H9 (cell line): Measurements from ENCODE around the gene KLHL13. TPM values are rescaled to one million over a fixed set of nuclear protein-coding genes. Genes with fewer than 3 reads are reported as not detected.

ENCODE experiments used
- DNase-seq: peaks from one replicate; pipeline ENCODE4 v3.0.0-alpha.2; 2017
- H2AFZ ChIP-seq: one replicate; pipeline ENCODE4 v1.6.1; 2013; ENCODE audit warnings: mild to moderate bottlenecking, low read length, control low read depth, moderate library complexity
- H2AK5ac ChIP-seq: 2 replicates; pipeline ENCODE4 v1.6.1; 2013; ENCODE audit warnings: low read length, control low read depth, mixed read lengths; ENCODE audit not compliant: insufficient read length
- H2BK120ac ChIP-seq: one replicate; pipeline ENCODE4 v1.6.1; 2013; ENCODE audit warnings: low read depth, mild to moderate bottlenecking, low read length, control low read depth, inconsistent platforms; ENCODE audit not compliant: poor library complexity, severe bottlenecking
- H2BK12ac ChIP-seq: 2 replicates; pipeline ENCODE4 v1.6.1; 2013; ENCODE audit warnings: low read length, control low read depth, mixed read lengths, low read depth; ENCODE audit not compliant: insufficient read length
- H2BK15ac ChIP-seq: 2 replicates; pipeline ENCODE4 v1.6.1; 2013; ENCODE audit warnings: low read depth, low read length, control low read depth
- H2BK20ac ChIP-seq: one replicate; pipeline ENCODE4 v1.6.1; 2013; ENCODE audit warnings: low read depth, mild to moderate bottlenecking, low read length, control low read depth, inconsistent platforms; ENCODE audit not compliant: poor library complexity, severe bottlenecking
- H2BK5ac ChIP-seq: 2 replicates; pipeline ENCODE4 v1.6.1; 2013; ENCODE audit warnings: low read length, control low read depth, mixed read lengths; ENCODE audit not compliant: insufficient read length
- H3K14ac ChIP-seq: 2 replicates; pipeline ENCODE4 v1.6.1; 2013; ENCODE audit warnings: low read length, control low read depth; ENCODE audit not compliant: insufficient read depth
- H3K18ac ChIP-seq: 2 replicates; pipeline ENCODE4 v1.6.1; 2013; ENCODE audit warnings: low read depth, mild to moderate bottlenecking, mixed read lengths, low read length, control low read depth; ENCODE audit not compliant: insufficient read length
- H3K23ac ChIP-seq: 2 replicates; pipeline ENCODE4 v1.6.1; 2013; ENCODE audit warnings: low read length, control low read depth, mixed read lengths, low read depth; ENCODE audit not compliant: insufficient read length
- H3K23me2 ChIP-seq: 2 replicates; pipeline ENCODE4 v1.6.1; 2013; ENCODE audit warnings: low read depth, mild to moderate bottlenecking, mixed read lengths, low read length, control low read depth; ENCODE audit not compliant: insufficient read length, poor library complexity, severe bottlenecking
- H3K27ac ChIP-seq: 2 replicates; pipeline ENCODE4 v1.5.1; 2013; ENCODE audit warnings: low read length, control low read depth, mixed read lengths, low read depth; ENCODE audit not compliant: insufficient read length
- H3K27me3 ChIP-seq: 2 replicates; pipeline ENCODE4 v1.6.1; 2013; ENCODE audit warnings: low read length, control low read depth, inconsistent platforms; ENCODE audit not compliant: insufficient read depth
- H3K4ac ChIP-seq: 2 replicates; pipeline ENCODE4 v1.6.1; 2013; ENCODE audit warnings: low read depth, mild to moderate bottlenecking, control low read depth, inconsistent platforms, low read length, moderate library complexity
- H3K4me1 ChIP-seq: 2 replicates; pipeline ENCODE4 v1.6.1; 2013; ENCODE audit warnings: low read length, control low read depth, inconsistent platforms; ENCODE audit not compliant: insufficient read depth
- H3K4me2 ChIP-seq: 2 replicates; pipeline ENCODE4 v1.6.1; 2013; ENCODE audit warnings: low read length, control low read depth, mixed read lengths; ENCODE audit not compliant: insufficient read length, insufficient read depth
- H3K56ac ChIP-seq: 2 replicates; pipeline ENCODE4 v1.6.1; 2013; ENCODE audit warnings: low read depth, mild to moderate bottlenecking, mixed read lengths, low read length, control low read depth; ENCODE audit not compliant: insufficient read length
- H3K79me1 ChIP-seq: 2 replicates; pipeline ENCODE4 v1.6.1; 2013; ENCODE audit warnings: low read depth, mild to moderate bottlenecking, moderate library complexity, low read length, control low read depth, inconsistent platforms; ENCODE audit not compliant: insufficient read depth, poor library complexity, severe bottlenecking
- H3K79me2 ChIP-seq: 2 replicates; pipeline ENCODE4 v1.6.1; 2013; ENCODE audit warnings: low read length, control low read depth, inconsistent platforms; ENCODE audit not compliant: insufficient read depth
- H3K9ac ChIP-seq: 2 replicates; pipeline ENCODE4 v1.6.1; 2013; ENCODE audit warnings: low read length, control low read depth, mixed read lengths; ENCODE audit not compliant: insufficient read length; ENCODE audit errors: extremely low read depth
- H3K9me3 ChIP-seq: one replicate; pipeline ENCODE4 v1.6.1; 2013; ENCODE audit warnings: low read depth, low read length, inconsistent platforms; ENCODE audit not compliant: control insufficient read depth
- H3T11ph ChIP-seq: one replicate; pipeline ENCODE4 v1.6.1; 2013; ENCODE audit warnings: mild to moderate bottlenecking, low read length, control low read depth, inconsistent platforms
- H4K20me1 ChIP-seq: one replicate; pipeline ENCODE4 v1.6.1; 2013; ENCODE audit not compliant: control insufficient read depth, insufficient read length, insufficient read depth
- H4K5ac ChIP-seq: 2 replicates; pipeline ENCODE4 v1.6.1; 2013; ENCODE audit warnings: low read depth, mild to moderate bottlenecking, mixed read lengths, low read length, control low read depth; ENCODE audit not compliant: insufficient read length
- H4K8ac ChIP-seq: replicated peaks from 2 replicates; pipeline ENCODE4 v1.6.1; 2013; ENCODE audit warnings: low read length, control low read depth, mixed read lengths, low read depth; ENCODE audit not compliant: insufficient read length
- H4K91ac ChIP-seq: 2 replicates; pipeline ENCODE4 v1.6.1; 2013; ENCODE audit warnings: low read depth, mild to moderate bottlenecking, moderate library complexity, mixed read lengths, low read length, control low read depth; ENCODE audit not compliant: insufficient read length
- H3K27ac Mint-ChIP-seq, 3 experiments: 2 replicates in 2 of 3; 3 replicates in 1 of 3; pipeline ENCODE4 v1.8.0; 2020 to 2021; ENCODE audit warnings: mixed read lengths in 3 of 3, mild to moderate bottlenecking in 1 of 3, moderate library complexity in 1 of 3
- H3K27me3 Mint-ChIP-seq: 2 replicates; pipeline ENCODE4 v1.8.0; 2021; ENCODE audit warnings: low read depth, mild to moderate bottlenecking, moderate library complexity, mixed read lengths
- H3K36me3 Mint-ChIP-seq, 3 experiments: 2 replicates in 2 of 3; 3 replicates in 1 of 3; pipeline ENCODE4 v1.8.0; 2020 to 2021; ENCODE audit warnings: low read depth in 3 of 3, mixed read lengths in 3 of 3; ENCODE audit not compliant: insufficient read depth in 1 of 3
- H3K4me1 Mint-ChIP-seq, 2 experiments: 2 replicates each; pipeline ENCODE4 v1.8.0; 2020; ENCODE audit warnings: mixed read lengths in 2 of 2
- H3K4me3 Mint-ChIP-seq, 2 experiments: 2 replicates in 1 of 2; 3 replicates in 1 of 2; pipeline ENCODE4 v1.8.0; 2020 to 2021; ENCODE audit warnings: mild to moderate bottlenecking in 2 of 2, mixed read lengths in 2 of 2, moderate library complexity in 1 of 2
- H3K9me3 Mint-ChIP-seq, 2 experiments: 2 replicates in 1 of 2; 3 replicates in 1 of 2; pipeline ENCODE4 v1.8.0; 2020; ENCODE audit warnings: mild to moderate bottlenecking in 2 of 2, mixed read lengths in 2 of 2, moderate library complexity in 1 of 2
- CTCF ChIP-seq: fragments of 200-600 bp; sonication (generic); conservative IDR thresholded peaks from 3 replicates; pipeline ENCODE4 v1.8.0; 2021; ENCODE audit warnings: antibody characterized with exemption, mild to moderate bottlenecking
- WGBS: extraction: QIAGEN DNeasy Blood & Tissue Kit; methylation state at CpG from one replicate; pipeline ENCODE4 v1.1.7; 2013; ENCODE audit warnings: missing lambda C conversion rate, low lambda C conversion rate, mixed read lengths; ENCODE audit not compliant: insufficient read length; ENCODE audit errors: extremely low coverage; 5-methylcytosine and 5-hydroxymethylcytosine counted together
- total RNA-seq: library from RNA; stranded (reverse); gene quantifications from 2 replicates; pipeline ENCODE4 v1.2.1, GENCODE V29; 2021

KLHL13 gene
- total RNA-seq, 1 experiment from 2014 or later: 4.1 TPM

GRCh38 chrX:118131336-118131735, 14.7 kb upstream of the KLHL13 start:
- no peak overlapping the region for H3K56ac ChIP-seq
- H2BK5ac ChIP-seq: no peak overlapping the region
- no peak overlapping the region for H3K27ac Mint-ChIP-seq
- no peak overlapping the region for H3K23ac ChIP-seq
- no peaks in the 10 kb centered on the region; a peak in 1 of 7 replicates for H3K36me3 Mint-ChIP-seq
- no peak overlapping the region for H2BK15ac ChIP-seq
- no peaks in the 10 kb centered on the region for H3K4me1 Mint-ChIP-seq
- H3K9me3 ChIP-seq: peaks cover 6% of the 10 kb centered on the region
- H3K9ac ChIP-seq: no peak overlapping the region
- no peak for TF ChIP-seq CTCF
- no peak overlapping the region for H3K4me2 ChIP-seq
- H3T11ph ChIP-seq: no peak overlapping the region
- H3K9me3 Mint-ChIP-seq: peaks cover 3 to 45% of the 10 kb centered on the region in 2 experiments; a peak in 3 of 5 replicates
- DNase-seq: no peak
- H3K79me1 ChIP-seq: no peaks in the 10 kb centered on the region
- no peak overlapping the region for H4K5ac ChIP-seq
- no peak overlapping the region for H2AFZ ChIP-seq
- no peaks in the 10 kb centered on the region for H3K23me2 ChIP-seq
- no peaks in the 10 kb centered on the region for H3K79me2 ChIP-seq
- no peaks in the 10 kb centered on the region for H4K20me1 ChIP-seq
- no peak overlapping the region for H3K27ac ChIP-seq
- H3K27me3 ChIP-seq: no peaks in the 10 kb centered on the region
- H3K18ac ChIP-seq: no peak overlapping the region
- WGBS: no CpG with 5 or more reads among the region's 3 CpGs
- no peak overlapping the region for H3K4me3 Mint-ChIP-seq
- no peak overlapping the region for H2BK12ac ChIP-seq
- H2AK5ac ChIP-seq: no peak overlapping the region
- H3K14ac ChIP-seq: no peak overlapping the region
- H3K27me3 Mint-ChIP-seq: no peaks in the 10 kb centered on the region
- no peak overlapping the region for H2BK20ac ChIP-seq
- no peak overlapping the region for H4K91ac ChIP-seq
- H4K8ac ChIP-seq: no peak overlapping the region
- H3K4me1 ChIP-seq: no peaks in the 10 kb centered on the region
- H2BK120ac ChIP-seq: no peak overlapping the region
- no peak overlapping the region for H3K4ac ChIP-seq
